ENCODE data around the gene TM7SF2. TPM values are rescaled to one million over a fixed set of nuclear protein-coding genes. Genes with fewer than 3 reads are reported as not detected.

The TM7SF2 gene
- total RNA-seq, 1 experiment from 2014 or later = 74.8 TPM

GRCh38 chr11:65134240-65134951 is 22.7 kb downstream of the TM7SF2 start, which contains the start of gene SYVN1:
TSS of gene SYVN1 (minus strand) at chr11:65134519. CDS start at chr11:65133601, 918 bp downstream.
- peaks cover 19 to 23% of the 10 kb centered on the region in 2 experiments for H3K4me1 Mint-ChIP-seq
- H3K4me1 ChIP-seq (ENCODE audit: insufficient read depth, low read length) = no peaks in the 10 kb centered on the region
- no peak within 1 kb of the TSS for H2BK15ac ChIP-seq (ENCODE audit: low read depth, low read length)
- TF ChIP-seq, protein P1, sequence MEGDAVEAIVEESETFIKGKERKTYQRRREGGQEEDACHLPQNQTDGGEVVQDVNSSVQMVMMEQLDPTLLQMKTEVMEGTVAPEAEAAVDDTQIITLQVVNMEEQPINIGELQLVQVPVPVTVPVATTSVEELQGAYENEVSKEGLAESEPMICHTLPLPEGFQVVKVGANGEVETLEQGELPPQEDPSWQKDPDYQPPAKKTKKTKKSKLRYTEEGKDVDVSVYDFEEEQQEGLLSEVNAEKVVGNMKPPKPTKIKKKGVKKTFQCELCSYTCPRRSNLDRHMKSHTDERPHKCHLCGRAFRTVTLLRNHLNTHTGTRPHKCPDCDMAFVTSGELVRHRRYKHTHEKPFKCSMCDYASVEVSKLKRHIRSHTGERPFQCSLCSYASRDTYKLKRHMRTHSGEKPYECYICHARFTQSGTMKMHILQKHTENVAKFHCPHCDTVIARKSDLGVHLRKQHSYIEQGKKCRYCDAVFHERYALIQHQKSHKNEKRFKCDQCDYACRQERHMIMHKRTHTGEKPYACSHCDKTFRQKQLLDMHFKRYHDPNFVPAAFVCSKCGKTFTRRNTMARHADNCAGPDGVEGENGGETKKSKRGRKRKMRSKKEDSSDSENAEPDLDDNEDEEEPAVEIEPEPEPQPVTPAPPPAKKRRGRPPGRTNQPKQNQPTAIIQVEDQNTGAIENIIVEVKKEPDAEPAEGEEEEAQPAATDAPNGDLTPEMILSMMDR (conservative IDR thresholded peaks at IDR 0.05) = no peak
- peak within 1 kb of the TSS; percentile 100 for H3K27ac Mint-ChIP-seq
- no peak within 1 kb of the TSS for H3K4ac ChIP-seq (ENCODE audit: low read depth, low read length)
- no peaks in the 10 kb centered on the region for H3K27me3 ChIP-seq (ENCODE audit: insufficient read depth, low read length)
- no peak within 1 kb of the TSS for H2BK20ac ChIP-seq (ENCODE audit: low read depth, low read length, poor library complexity, severe bottlenecking)
- no peak within 1 kb of the TSS for H3K23ac ChIP-seq (ENCODE audit: insufficient read length, low read depth, low read length)
- H3K27me3 Mint-ChIP-seq (ENCODE audit: low read depth) = peaks cover 2% of the 10 kb centered on the region; the same call in 1 of the 2 replicates
- H2BK120ac ChIP-seq (ENCODE audit: low read depth, low read length, poor library complexity, severe bottlenecking) = no peak within 1 kb of the TSS
- peak; percentile 83 for DNase-seq
- WGBS (ENCODE audit: extremely low coverage, insufficient read length, low lambda C conversion rate) = no CpG with 5 or more reads among the region's 60 CpGs
- H3K14ac ChIP-seq (ENCODE audit: insufficient read depth, low read length) = peak within 1 kb of the TSS; percentile 94
- H2AK5ac ChIP-seq (ENCODE audit: insufficient read length, low read length) = no peak within 1 kb of the TSS
- H4K8ac ChIP-seq (replicated peaks; ENCODE audit: insufficient read length, low read depth, low read length) = peak within 1 kb of the TSS; percentile 62
- peak within 1 kb of the TSS; percentile 58 for H2BK12ac ChIP-seq (ENCODE audit: insufficient read length, low read depth, low read length)
- peak within 1 kb of the TSS; percentile 77 for H2BK5ac ChIP-seq (ENCODE audit: insufficient read length, low read length)
- H3K79me1 ChIP-seq (ENCODE audit: insufficient read depth, low read depth, low read length, poor library complexity, severe bottlenecking) = no peaks in the 10 kb centered on the region
- H3K4me2 ChIP-seq (ENCODE audit: insufficient read depth, insufficient read length, low read length) = peak within 1 kb of the TSS; percentile 58
- H3K9ac ChIP-seq (ENCODE audit: extremely low read depth, insufficient read length, low read length) = peak within 1 kb of the TSS; percentile 96
- peak within 1 kb of the TSS; percentile 74 for H4K5ac ChIP-seq (ENCODE audit: insufficient read length, low read depth, low read length)
- peaks cover 5 to 31% (median 26%) of the 10 kb centered on the region in 3 experiments; a peak in 6 of 7 replicates for H3K36me3 Mint-ChIP-seq (ENCODE audit: insufficient read depth in 1 of 3, low read depth in 3 of 3)
- H3T11ph ChIP-seq (ENCODE audit: low read length) = no peak within 1 kb of the TSS
- peak within 1 kb of the TSS; percentile 28 for H3K56ac ChIP-seq (ENCODE audit: insufficient read length, low read depth, low read length)
- no peak within 1 kb of the TSS for H2AFZ ChIP-seq (ENCODE audit: low read length)
- H3K79me2 ChIP-seq (ENCODE audit: insufficient read depth, low read length) = no peaks in the 10 kb centered on the region
- peaks cover 14% of the 10 kb centered on the region for H3K23me2 ChIP-seq (ENCODE audit: insufficient read length, low read depth, low read length, poor library complexity, severe bottlenecking)
- no peaks in the 10 kb centered on the region for H3K9me3 ChIP-seq (ENCODE audit: control insufficient read depth, low read depth, low read length)
- H4K20me1 ChIP-seq (ENCODE audit: control insufficient read depth, insufficient read depth, insufficient read length) = no peaks in the 10 kb centered on the region
- peak within 1 kb of the TSS; percentile 71 for H3K27ac ChIP-seq (ENCODE audit: insufficient read length, low read depth, low read length)
- peak within 1 kb of the TSS; percentile 93 to 95 for H3K4me3 Mint-ChIP-seq
- peak within 1 kb of the TSS; percentile 98 for H3K18ac ChIP-seq (ENCODE audit: insufficient read length, low read depth, low read length)
- no peaks in the 10 kb centered on the region; a peak in 1 of 5 replicates for H3K9me3 Mint-ChIP-seq
- no peak within 1 kb of the TSS for H4K91ac ChIP-seq (ENCODE audit: insufficient read length, low read depth, low read length)
